MCF 10A (cell line): ENCODE measurements around the gene RSBN1. TPM values are rescaled to one million over a fixed set of nuclear protein-coding genes. Genes with fewer than 3 reads are reported as not detected.

Experiments
- BruUV-seq: library from RNA; stranded (reverse); fragments of 400-500 nt; replicated peaks from 2 replicates; lab custom pipeline; 2021; lab: Mats Ljungman, UMichigan
- CTCF ChIA-PET: fragments of 300-600 bp; sonication (Branson Sonifier 250); formaldehyde crosslinking; extraction: SDS; loops from one replicate; lab custom pipeline; 2021; ENCODE audit warnings: antibody characterized with exemption, inconsistent platforms; lab: Yijun Ruan, JAX
- POLR2A ChIA-PET: fragments of 300-600, 350-650 bp; sonication (Branson Sonifier 250); formaldehyde crosslinking; extraction: SDS; loops from one replicate; lab custom pipeline; 2020; ENCODE audit warnings: antibody characterized with exemption, inconsistent platforms; lab: Yijun Ruan, JAX
- DNase-seq: peaks from one replicate; pipeline ENCODE4 v3.0.0-alpha.2; 2018; ENCODE audit not compliant: unreplicated experiment
- H3K27ac Mint-ChIP-seq: one replicate; pipeline ENCODE4 v1.8.0; 2022; ENCODE audit warnings: mild to moderate bottlenecking, low read depth, mixed read lengths; ENCODE audit not compliant: unreplicated experiment
- H3K27me3 Mint-ChIP-seq: one replicate; pipeline ENCODE4 v1.8.0; 2022; ENCODE audit warnings: mixed read lengths; ENCODE audit not compliant: insufficient read depth, unreplicated experiment
- H3K36me3 Mint-ChIP-seq: one replicate; pipeline ENCODE4 v1.8.0; 2022; ENCODE audit warnings: mild to moderate bottlenecking, moderate library complexity, mixed read lengths; ENCODE audit not compliant: insufficient read depth, unreplicated experiment
- H3K4me1 Mint-ChIP-seq: one replicate; pipeline ENCODE4 v1.8.0; 2022; ENCODE audit warnings: mixed read lengths; ENCODE audit not compliant: insufficient read depth, unreplicated experiment
- H3K4me3 Mint-ChIP-seq: one replicate; pipeline ENCODE4 v1.8.0; 2022; ENCODE audit warnings: mild to moderate bottlenecking, moderate library complexity, mixed read lengths; ENCODE audit not compliant: unreplicated experiment
- H3K9me3 Mint-ChIP-seq: one replicate; pipeline ENCODE4 v1.8.0; 2022; ENCODE audit warnings: mixed read lengths; ENCODE audit not compliant: unreplicated experiment
- intact Hi-C: fragments of 100-400 bp; cut with micrococcal nuclease; formaldehyde crosslinking; loops from 2 replicates; pipeline ENCODE4 v1.14.1; 2022
- total RNA-seq: library from RNA; stranded (reverse); gene quantifications from 2 replicates; pipeline ENCODE4 v1.2.3, GENCODE V29; 2022
- TF ChIP-seq, protein P1 (sequence below): fragments of 200-600 bp; IDR thresholded peaks from one replicate; pipeline ENCODE4 v1.8.0; 2022; ENCODE audit warnings: antibody characterized with exemption, mild to moderate bottlenecking; ENCODE audit not compliant: unreplicated experiment

Gene RSBN1
- total RNA-seq, 1 experiment from 2014 or later, result 11.8 TPM

DNA sequence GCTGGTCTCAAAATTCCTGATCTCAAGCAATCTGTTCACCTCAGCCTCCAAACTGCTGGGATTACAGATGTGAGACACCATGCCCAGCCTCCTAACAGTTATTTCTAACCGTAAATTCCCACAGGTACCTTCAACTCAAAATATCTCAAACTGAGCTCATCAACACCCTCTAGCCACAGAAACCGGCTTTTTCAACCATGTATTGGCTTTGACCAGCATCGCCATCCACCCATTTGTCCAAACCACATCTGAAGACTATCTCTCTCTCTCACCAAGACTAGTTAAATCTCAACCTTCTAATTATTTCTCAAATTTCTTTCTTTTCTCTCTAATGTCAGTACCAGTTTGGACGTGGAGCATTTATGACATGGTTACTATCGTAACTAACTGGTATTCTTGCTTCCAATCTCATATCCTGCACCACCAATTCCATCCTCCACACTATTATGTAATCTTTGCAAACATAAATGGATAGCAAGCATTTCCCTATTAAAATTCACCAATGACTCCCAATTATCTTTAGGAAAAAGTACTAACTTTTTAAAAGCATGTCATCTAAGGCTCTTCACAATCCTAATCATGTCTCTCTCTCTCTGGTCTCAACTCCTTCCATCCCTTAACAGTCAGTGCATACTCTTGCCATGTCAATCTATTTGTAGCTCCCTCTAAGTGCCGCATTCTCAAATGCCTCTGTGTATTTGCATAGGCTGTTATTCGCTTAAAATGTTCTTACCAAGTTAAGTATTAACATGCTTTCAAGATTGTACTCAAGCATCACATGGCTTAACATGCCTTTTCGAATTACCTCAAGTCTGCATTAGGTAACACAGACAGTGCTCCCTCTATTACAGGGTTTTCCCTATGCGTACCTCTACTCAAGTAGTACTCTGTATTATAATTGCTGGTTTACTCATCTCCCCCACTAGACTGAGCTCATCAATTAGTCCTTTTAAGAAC, 18.1 kb downstream of the RSBN1 start:
- no peak for DNase-seq
- no peaks in the 10 kb centered on the region for H3K9me3 Mint-ChIP-seq
- BruUV-seq, result no TSS peak
- ChIA-PET POLR2A (interaction anchor here (1.2 to 1.3 kb wide), 2 partner anchors 7 to 9 kb away, joined by 4 read pairs; no protein-coding TSS in a partner anchor), CTCF (interaction anchor here (0.5 to 0.9 kb wide), 4 partner anchors 8 to 1078 kb away, joined by 3 read pairs; partner anchors contain the start of gene AP4B1)
- no peak overlapping the region for H3K4me3 Mint-ChIP-seq
- H3K27me3 Mint-ChIP-seq, result no peaks in the 10 kb centered on the region
- H3K36me3 Mint-ChIP-seq, result peaks cover 33% of the 10 kb centered on the region
- no peak overlapping the region for H3K27ac Mint-ChIP-seq
- TF ChIP-seq, protein P1, sequence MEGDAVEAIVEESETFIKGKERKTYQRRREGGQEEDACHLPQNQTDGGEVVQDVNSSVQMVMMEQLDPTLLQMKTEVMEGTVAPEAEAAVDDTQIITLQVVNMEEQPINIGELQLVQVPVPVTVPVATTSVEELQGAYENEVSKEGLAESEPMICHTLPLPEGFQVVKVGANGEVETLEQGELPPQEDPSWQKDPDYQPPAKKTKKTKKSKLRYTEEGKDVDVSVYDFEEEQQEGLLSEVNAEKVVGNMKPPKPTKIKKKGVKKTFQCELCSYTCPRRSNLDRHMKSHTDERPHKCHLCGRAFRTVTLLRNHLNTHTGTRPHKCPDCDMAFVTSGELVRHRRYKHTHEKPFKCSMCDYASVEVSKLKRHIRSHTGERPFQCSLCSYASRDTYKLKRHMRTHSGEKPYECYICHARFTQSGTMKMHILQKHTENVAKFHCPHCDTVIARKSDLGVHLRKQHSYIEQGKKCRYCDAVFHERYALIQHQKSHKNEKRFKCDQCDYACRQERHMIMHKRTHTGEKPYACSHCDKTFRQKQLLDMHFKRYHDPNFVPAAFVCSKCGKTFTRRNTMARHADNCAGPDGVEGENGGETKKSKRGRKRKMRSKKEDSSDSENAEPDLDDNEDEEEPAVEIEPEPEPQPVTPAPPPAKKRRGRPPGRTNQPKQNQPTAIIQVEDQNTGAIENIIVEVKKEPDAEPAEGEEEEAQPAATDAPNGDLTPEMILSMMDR, result no peak
- H3K4me1 Mint-ChIP-seq, result peaks cover 21% of the 10 kb centered on the region
- intact Hi-C loops, result no loop called here

DNA sequence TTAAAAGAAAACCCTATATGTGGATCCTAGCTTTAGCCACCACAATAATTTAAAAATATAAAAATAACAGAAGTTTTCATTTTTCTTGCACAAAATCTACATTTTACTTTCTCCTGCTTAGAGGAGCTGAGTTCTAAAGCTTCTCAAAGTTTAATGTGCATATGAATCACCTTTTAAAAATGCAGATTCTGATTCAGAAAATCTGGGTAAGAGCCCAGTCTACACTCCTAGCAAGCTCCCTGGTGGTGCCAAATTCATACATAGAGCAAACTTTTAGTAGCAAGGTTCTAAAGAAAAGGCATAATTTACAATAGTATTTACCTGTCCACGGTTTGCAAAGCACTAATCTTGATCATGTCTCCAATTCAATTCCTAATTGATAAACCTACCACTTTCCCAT, 19.3 kb downstream of the RSBN1 start:
- Mint-ChIP-seq H3K27ac (no peak overlapping the region), H3K4me1 (peaks cover 15% of the 10 kb centered on the region), H3K36me3 (peaks cover 37% of the 10 kb centered on the region), H3K27me3 (no peaks in the 10 kb centered on the region), H3K9me3 (no peaks in the 10 kb centered on the region), H3K4me3 (no peak overlapping the region)
- DNase-seq, result no peak
- intact Hi-C loops, result no loop called here
- TF ChIP-seq, protein P1, result no peak
- ChIA-PET CTCF (interaction anchor here (0.6 to 1.2 kb wide), 2 partner anchors 111 to 137 kb away, joined by 3 read pairs; partner anchors contain the start of gene AP4B1), POLR2A (interaction anchor here (0.6 to 1.0 kb wide), 4 partner anchors 9 to 164 kb away, joined by 3 to 5 read pairs (median 3); no protein-coding TSS in a partner anchor)
- BruUV-seq, result no TSS peak

DNA sequence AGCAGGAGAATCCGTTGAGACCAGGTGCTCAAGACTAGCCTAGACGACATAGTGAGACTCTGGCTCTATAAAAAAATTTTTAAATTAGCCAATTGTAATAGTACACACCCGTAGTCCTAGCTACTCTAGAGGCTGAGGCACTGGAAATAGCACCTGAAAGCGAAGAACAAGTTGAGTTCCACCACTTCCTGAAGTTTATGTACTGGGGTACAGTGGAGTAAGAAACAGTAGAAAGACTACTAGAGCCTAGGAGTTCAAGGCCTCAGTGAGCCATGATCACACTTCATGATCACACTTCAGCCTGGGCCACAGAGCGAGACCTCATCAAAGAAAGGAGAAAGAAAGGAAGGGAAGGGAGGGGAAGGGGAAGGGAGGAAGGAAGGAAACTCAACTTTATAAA, 19.8 kb downstream of the RSBN1 start:
- H3K9me3 Mint-ChIP-seq, result no peaks in the 10 kb centered on the region
- no peaks in the 10 kb centered on the region for H3K27me3 Mint-ChIP-seq
- H3K4me3 Mint-ChIP-seq, result no peak overlapping the region
- intact Hi-C loops, result no loop called here
- no peak for DNase-seq
- TF ChIP-seq, protein P1, result no peak
- peaks cover 15% of the 10 kb centered on the region for H3K4me1 Mint-ChIP-seq
- CTCF ChIA-PET, result interaction anchor here (0.7 to 1.2 kb wide), 2 partner anchors 47 to 138 kb away, joined by 3 to 4 read pairs; no protein-coding TSS in a partner anchor
- BruUV-seq, result no TSS peak
- H3K27ac Mint-ChIP-seq, result no peak overlapping the region
- peaks cover 35% of the 10 kb centered on the region for H3K36me3 Mint-ChIP-seq
- POLR2A ChIA-PET, result interaction anchor here (0.6 to 1.0 kb wide), 4 partner anchors 9 to 165 kb away, joined by 3 to 5 read pairs (median 3); no protein-coding TSS in a partner anchor

DNA sequence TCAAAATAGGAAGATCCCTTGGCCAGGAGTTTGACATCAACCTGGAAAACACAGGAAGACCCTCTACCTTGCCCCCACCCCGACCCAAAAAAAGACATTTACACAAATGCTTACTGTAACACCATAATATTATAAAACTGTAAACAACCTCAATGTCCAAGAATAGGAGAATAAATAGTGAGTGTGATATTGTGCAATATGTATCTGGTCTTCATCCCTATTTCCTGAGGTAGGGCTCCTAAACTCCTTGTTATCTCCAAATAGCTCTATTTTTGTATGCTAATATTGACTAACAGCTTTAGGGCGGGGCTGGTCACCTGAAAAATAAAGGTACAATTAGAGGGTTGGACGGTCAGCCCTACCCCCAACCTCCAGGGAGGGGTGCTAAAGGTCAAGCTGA, 23.5 kb downstream of the RSBN1 start:
- Mint-ChIP-seq H3K36me3 (peaks cover 7% of the 10 kb centered on the region), H3K9me3 (no peaks in the 10 kb centered on the region), H3K27ac (no peak overlapping the region), H3K27me3 (no peaks in the 10 kb centered on the region), H3K4me3 (no peak overlapping the region), H3K4me1 (peaks cover 26% of the 10 kb centered on the region)
- TF ChIP-seq, protein P1, result no peak
- ChIA-PET POLR2A (interaction anchor here (0.6 to 2.5 kb wide), 4 partner anchors 10 to 27 kb away, joined by 3 to 12 read pairs (median 4); partner anchors contain the start of gene RSBN1), CTCF (interaction anchor here (0.5 to 1.2 kb wide), 2 partner anchors 716 to 735 kb away, joined by 3 read pairs; partner anchors contain the start of gene LRIG2)
- BruUV-seq, result no TSS peak
- DNase-seq, result no peak
- intact Hi-C loops, result no loop called here
